SK-N-SH (cell line): ENCODE results near the gene DENND1A. TPM values are rescaled to one million over a fixed set of nuclear protein-coding genes. Genes with fewer than 3 reads are reported as not detected.

Source experiments
- CTCF ChIA-PET: fragments of 300-600, 350-600 bp; formaldehyde crosslinking; extraction: SDS; loops from one replicate; lab custom pipeline; 2021; lab: Yijun Ruan, JAX
- POLR2A ChIA-PET: fragments of 350-600 bp; sonication (Branson Sonifier 250); formaldehyde crosslinking; extraction: SDS; loops from one replicate; lab custom pipeline; 2020; ENCODE audit warnings: antibody characterized with exemption, inconsistent platforms; lab: Yijun Ruan, JAX
- DNase-seq: peaks from one replicate; pipeline ENCODE4 v3.0.0; 2012
- H2AFZ ChIP-seq: fragments of 200-600 bp; sonication (generic); 2 replicates; pipeline ENCODE4 v1.8.1; 2016; ENCODE audit warnings: antibody characterized with exemption, mild to moderate bottlenecking, low read depth
- H3F3A ChIP-seq: fragments of 200-600 bp; sonication (generic); replicated peaks from 2 replicates; pipeline ENCODE3; 2016; ENCODE audit warnings: antibody characterized with exemption, mild to moderate bottlenecking; ENCODE audit not compliant: insufficient read depth
- H3K27ac ChIP-seq, 2 experiments: fragments of 200-500 bp in 1 of 2; fragments of 200-600 bp in 1 of 2; sonication (Bioruptor generic) in 1 of 2; sonication (generic), shearing (Covaris generic) in 1 of 2; 2 replicates each; pipeline versions ENCODE4 v1.5.1 to v1.6.1; 2014 to 2016; ENCODE audit warnings: low read depth in 2 of 2, inconsistent platforms in 1 of 2, low read length in 1 of 2, mild to moderate bottlenecking in 1 of 2, mixed read lengths in 1 of 2
- H3K27me3 ChIP-seq: fragments of 200-600 bp; sonication (generic), shearing (Covaris generic); 2 replicates; pipeline ENCODE4 v1.6.1; 2016; ENCODE audit warnings: mixed run types; ENCODE audit not compliant: insufficient read depth
- H3K36me3 ChIP-seq, 2 experiments: fragments of 200-500 bp in 1 of 2; fragments of 200-600 bp in 1 of 2; sonication (Bioruptor generic) in 1 of 2; sonication (generic) in 1 of 2; replicated peaks in 1 of 2; 2 replicates each; pipeline versions ENCODE3 to v1.5.1; 2014 to 2016; ENCODE audit warnings: low read length in 1 of 2, mild to moderate bottlenecking in 1 of 2; ENCODE audit not compliant: insufficient read depth in 2 of 2, control insufficient read depth in 1 of 2
- H3K4me1 ChIP-seq, 2 experiments: fragments of 200-500 bp in 1 of 2; fragments of 200-600 bp in 1 of 2; sonication (Bioruptor generic) in 1 of 2; sonication (generic), shearing (Covaris generic) in 1 of 2; 2 replicates each; pipeline versions ENCODE4 v1.5.1 to v1.6.1; 2014 to 2016; ENCODE audit warnings: low read depth in 1 of 2, low read length in 1 of 2, mixed run types in 1 of 2; ENCODE audit not compliant: insufficient read depth in 2 of 2, control insufficient read depth in 1 of 2
- H3K4me2 ChIP-seq: fragments of 200-600 bp; sonication (generic), shearing (Covaris generic); 2 replicates; pipeline ENCODE4 v1.6.1; 2017; ENCODE audit warnings: mixed run types
- H3K4me3 ChIP-seq, 2 experiments: fragments of 200-500 bp in 1 of 2; fragments of 200-600 bp in 1 of 2; sonication (Bioruptor generic) in 1 of 2; sonication (generic), shearing (Covaris generic) in 1 of 2; 2 replicates each; pipeline versions ENCODE4 v1.5.1 to v1.8.1; 2014 to 2016; ENCODE audit warnings: low read depth in 2 of 2, inconsistent platforms in 1 of 2, low read length in 1 of 2, mild to moderate bottlenecking in 1 of 2, mixed read lengths in 1 of 2, moderate library complexity in 1 of 2
- H3K79me2 ChIP-seq: fragments of 200-600 bp; sonication (generic); 2 replicates; pipeline ENCODE4 v1.8.1; 2017; ENCODE audit warnings: mild to moderate bottlenecking; ENCODE audit not compliant: insufficient read depth
- H3K9ac ChIP-seq: fragments of 200-600 bp; sonication (generic); 2 replicates; pipeline ENCODE4 v1.6.1; 2017; ENCODE audit warnings: mixed run types
- H3K9me2 ChIP-seq: fragments of 200-600 bp; sonication (generic); 2 replicates; pipeline ENCODE4 v1.6.1; 2017; ENCODE audit warnings: mixed run types
- H3K9me3 ChIP-seq: fragments of 200-600 bp; sonication (generic); 2 replicates; pipeline ENCODE4 v1.6.1; 2017; ENCODE audit warnings: mixed run types, mild to moderate bottlenecking, moderate library complexity
- H4K20me1 ChIP-seq: fragments of 200-600 bp; sonication (generic); 2 replicates; pipeline ENCODE4 v1.6.1; 2017; ENCODE audit warnings: mild to moderate bottlenecking, mixed run types; ENCODE audit not compliant: insufficient read depth
- CHD2 ChIP-seq: fragments of 150-350 bp; IDR thresholded peaks from 2 replicates; pipeline ENCODE4 v1.6.1; 2018; ENCODE audit warnings: low read length; ENCODE audit not compliant: partially characterized antibody
- ELF1 ChIP-seq: IDR thresholded peaks from 2 replicates; pipeline ENCODE4 v1.4.0; 2012
- EP300 ChIP-seq, 2 experiments: IDR thresholded peaks; 2 replicates each; pipeline versions ENCODE4 v1.4.0 to v1.6.1; 2012; ENCODE audit warnings: borderline replicate concordance in 1 of 2, low read depth in 1 of 2, low read length in 1 of 2
- FOXM1 ChIP-seq: IDR thresholded peaks from 2 replicates; pipeline ENCODE4 v1.4.0; 2012; ENCODE audit warnings: low read depth, mild to moderate bottlenecking
- GATA2 ChIP-seq: sonication (generic); formaldehyde crosslinking; IDR thresholded peaks from 2 replicates; pipeline ENCODE4 v1.5.0; 2020; ENCODE audit warnings: mild to moderate bottlenecking, missing genetic modification reagents
- JUND ChIP-seq: IDR thresholded peaks from 2 replicates; pipeline ENCODE4 v1.4.0; 2012
- NFIC ChIP-seq: IDR thresholded peaks from 2 replicates; pipeline ENCODE4 v1.4.0; 2012; ENCODE audit warnings: borderline replicate concordance
- NRF1 ChIP-seq: IDR thresholded peaks from 2 replicates; pipeline ENCODE4 v1.6.1; 2012; ENCODE audit warnings: low read depth, mild to moderate bottlenecking, low read length
- RAD21 ChIP-seq: IDR thresholded peaks from 2 replicates; pipeline ENCODE4 v1.6.1; 2012; ENCODE audit warnings: mild to moderate bottlenecking, low read length
- RFX5 ChIP-seq: IDR thresholded peaks from 2 replicates; pipeline ENCODE4 v1.6.1; 2012; ENCODE audit warnings: mild to moderate bottlenecking, improper control_type of control experiment, low read length
- RXRA ChIP-seq: IDR thresholded peaks from 2 replicates; pipeline ENCODE4 v1.4.0; 2012; ENCODE audit warnings: low read depth, mild to moderate bottlenecking, borderline replicate concordance
- SIN3A ChIP-seq: IDR thresholded peaks from 2 replicates; pipeline ENCODE4 v1.6.1; 2012; ENCODE audit warnings: low read depth, mild to moderate bottlenecking, low read length, moderate library complexity, borderline replicate concordance
- SMC3 ChIP-seq: IDR thresholded peaks from 2 replicates; pipeline ENCODE4 v1.6.1; 2012; ENCODE audit warnings: low read depth, low read length, improper control_type of control experiment
- TCF12 ChIP-seq: IDR thresholded peaks from 2 replicates; pipeline ENCODE4 v1.4.0; 2012
- TEAD4 ChIP-seq: IDR thresholded peaks from 2 replicates; pipeline ENCODE4 v1.4.0; 2012; ENCODE audit warnings: mild to moderate bottlenecking, borderline replicate concordance; ENCODE audit not compliant: insufficient read depth
- YY1 ChIP-seq: IDR thresholded peaks from 2 replicates; pipeline ENCODE4 v1.4.0; 2012; ENCODE audit warnings: low read depth, mild to moderate bottlenecking
- WGBS: methylation state at CpG from one replicate; pipeline ENCODE4 v1.1.6; 2017; ENCODE audit warnings: low lambda C conversion rate; 5-methylcytosine and 5-hydroxymethylcytosine counted together
- polyA plus RNA-seq, 3 experiments: library from polyadenylated mRNA; depleted of rRNA; stranded (reverse); fragments of >200 nt; gene quantifications; 2 replicates each; pipeline ENCODE4 v1.2.3, GENCODE V29; 2012
- TF ChIP-seq, protein P1 (sequence below): fragments of 150-350 bp; IDR thresholded peaks from 2 replicates; pipeline ENCODE4 v1.6.1; 2017; ENCODE audit warnings: antibody characterized with exemption, low read length, low read depth, borderline replicate concordance
- TF ChIP-seq, protein P2 (sequence below): fragments of 200-600 bp; sonication (generic); IDR thresholded peaks from 2 replicates; pipeline ENCODE4 v1.6.1; 2017; ENCODE audit warnings: antibody characterized with exemption, mild to moderate bottlenecking, moderate library complexity
- TF ChIP-seq, protein P3 (sequence below): IDR thresholded peaks from 2 replicates; pipeline ENCODE4 v1.6.1; 2012; ENCODE audit warnings: mild to moderate bottlenecking, low read depth, low read length, moderate library complexity

DENND1A gene
- polyA plus RNA-seq, 1 of the 3 experiments (the other 2 are of a cell fraction) = 25.4 TPM

DNA sequence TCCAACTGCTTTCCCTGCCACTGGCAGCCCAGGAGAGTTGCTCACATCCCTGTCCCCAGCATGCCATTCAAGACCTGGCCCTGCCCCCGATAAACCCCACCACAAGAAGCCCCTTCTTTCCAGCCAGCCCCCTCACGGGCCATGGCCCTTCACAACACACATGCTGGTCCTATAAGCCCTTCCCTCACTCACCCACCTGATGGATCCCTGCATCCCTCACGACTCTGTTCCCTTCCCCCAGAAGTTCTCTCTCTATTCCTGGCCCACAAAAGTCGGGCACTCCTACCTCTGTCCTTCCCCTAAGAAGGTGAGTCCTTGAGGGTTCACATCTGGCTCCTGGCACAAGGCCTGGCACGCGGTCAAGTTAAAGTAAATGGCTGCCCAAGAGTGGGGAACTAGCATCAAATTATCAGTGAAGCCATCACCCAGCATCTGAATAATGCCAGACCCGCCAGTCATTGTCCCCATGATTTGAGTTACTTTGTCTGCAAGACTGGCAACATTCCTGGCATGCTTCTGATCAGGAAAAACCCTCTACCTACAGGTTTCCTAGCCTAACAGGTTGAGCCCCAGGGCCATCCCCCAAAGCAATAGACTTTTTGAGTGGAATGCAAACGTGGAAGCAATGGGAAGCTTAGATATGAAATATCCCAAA, 508.0 kb downstream of the DENND1A start:
- Histone ChIP-seq H3K4me2 (no peak overlapping the region), H3K4me1 (no peaks in the 10 kb centered on the region), H3K9me3 (no peaks in the 10 kb centered on the region), H3F3A (no peaks in the 10 kb centered on the region), H3K9me2 (no peaks in the 10 kb centered on the region), H3K27me3 (no peaks in the 10 kb centered on the region), H3K27ac (no peak overlapping the region), H3K9ac (no peak overlapping the region), H3K79me2 (no peaks in the 10 kb centered on the region), H4K20me1 (no peaks in the 10 kb centered on the region), H3K36me3 (peaks cover 0 to 12% of the 10 kb centered on the region in 2 experiments), H2AFZ (no peak overlapping the region), H3K4me3 (no peak overlapping the region)
- CTCF ChIA-PET = interaction anchor here (1.3 kb wide), 1 partner anchor 17 kb away, joined by 5 read pairs; no protein-coding TSS in a partner anchor
- POLR2A ChIA-PET = no interaction called here
- DNase-seq = no peak
- WGBS = 75% methylated on average over 8 of the region's 8 CpGs
- TF ChIP-seq NRF1 (no peak), TCF12 (no peak), RXRA (no peak), TEAD4 (no peak), SIN3A (no peak)
- TF ChIP-seq, protein P1, sequence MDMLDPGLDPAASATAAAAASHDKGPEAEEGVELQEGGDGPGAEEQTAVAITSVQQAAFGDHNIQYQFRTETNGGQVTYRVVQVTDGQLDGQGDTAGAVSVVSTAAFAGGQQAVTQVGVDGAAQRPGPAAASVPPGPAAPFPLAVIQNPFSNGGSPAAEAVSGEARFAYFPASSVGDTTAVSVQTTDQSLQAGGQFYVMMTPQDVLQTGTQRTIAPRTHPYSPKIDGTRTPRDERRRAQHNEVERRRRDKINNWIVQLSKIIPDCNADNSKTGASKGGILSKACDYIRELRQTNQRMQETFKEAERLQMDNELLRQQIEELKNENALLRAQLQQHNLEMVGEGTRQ = no peak

DNA sequence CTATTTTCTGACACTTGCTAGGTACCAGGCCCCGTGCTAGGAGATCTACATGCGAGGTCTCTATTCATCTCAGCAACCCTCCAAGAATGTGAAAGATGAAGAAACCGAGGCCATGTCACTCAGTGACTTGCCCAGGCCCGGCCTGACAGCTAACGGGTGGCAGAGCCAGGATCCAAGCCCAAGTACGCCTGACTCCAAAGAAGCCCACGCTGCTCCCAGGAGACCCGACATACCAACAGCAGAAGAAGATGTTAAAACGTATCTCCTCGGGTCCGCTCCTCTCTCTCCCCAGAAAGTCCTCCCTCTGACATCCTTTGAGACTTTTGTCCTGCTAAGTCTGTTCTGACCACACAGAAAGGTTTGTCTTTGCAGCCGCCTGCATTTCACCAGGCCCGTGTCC, 508.7 kb downstream of the DENND1A start:
- H3K27ac ChIP-seq = no peak overlapping the region
- no peak overlapping the region for H3K9ac ChIP-seq
- H3K4me2 ChIP-seq = no peak overlapping the region
- no peaks in the 10 kb centered on the region for H3K9me3 ChIP-seq
- no peaks in the 10 kb centered on the region for H3K4me1 ChIP-seq
- H3K27me3 ChIP-seq = no peaks in the 10 kb centered on the region
- H3K36me3 ChIP-seq = peaks cover 0 to 12% of the 10 kb centered on the region in 2 experiments
- no peak for TF ChIP-seq RFX5
- TF ChIP-seq JUND = no peak
- no peak for TF ChIP-seq CHD2
- no peak for TF ChIP-seq ELF1
- TF ChIP-seq, protein P1 = no peak
- TF ChIP-seq, protein P2, sequence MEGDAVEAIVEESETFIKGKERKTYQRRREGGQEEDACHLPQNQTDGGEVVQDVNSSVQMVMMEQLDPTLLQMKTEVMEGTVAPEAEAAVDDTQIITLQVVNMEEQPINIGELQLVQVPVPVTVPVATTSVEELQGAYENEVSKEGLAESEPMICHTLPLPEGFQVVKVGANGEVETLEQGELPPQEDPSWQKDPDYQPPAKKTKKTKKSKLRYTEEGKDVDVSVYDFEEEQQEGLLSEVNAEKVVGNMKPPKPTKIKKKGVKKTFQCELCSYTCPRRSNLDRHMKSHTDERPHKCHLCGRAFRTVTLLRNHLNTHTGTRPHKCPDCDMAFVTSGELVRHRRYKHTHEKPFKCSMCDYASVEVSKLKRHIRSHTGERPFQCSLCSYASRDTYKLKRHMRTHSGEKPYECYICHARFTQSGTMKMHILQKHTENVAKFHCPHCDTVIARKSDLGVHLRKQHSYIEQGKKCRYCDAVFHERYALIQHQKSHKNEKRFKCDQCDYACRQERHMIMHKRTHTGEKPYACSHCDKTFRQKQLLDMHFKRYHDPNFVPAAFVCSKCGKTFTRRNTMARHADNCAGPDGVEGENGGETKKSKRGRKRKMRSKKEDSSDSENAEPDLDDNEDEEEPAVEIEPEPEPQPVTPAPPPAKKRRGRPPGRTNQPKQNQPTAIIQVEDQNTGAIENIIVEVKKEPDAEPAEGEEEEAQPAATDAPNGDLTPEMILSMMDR = no peak
- no peak for TF ChIP-seq RAD21
- no peak for TF ChIP-seq NFIC
- no peak for TF ChIP-seq TEAD4
- no peak for TF ChIP-seq SMC3
- no peak for TF ChIP-seq YY1
- no peak for TF ChIP-seq FOXM1
- TF ChIP-seq GATA2 = no peak
- TF ChIP-seq EP300 (IDR thresholded peaks at IDR 0.05; ENCODE audit: borderline replicate concordance in 1 of 2, low read depth in 1 of 2, low read length in 1 of 2) = no peak
- TF ChIP-seq, protein P3, sequence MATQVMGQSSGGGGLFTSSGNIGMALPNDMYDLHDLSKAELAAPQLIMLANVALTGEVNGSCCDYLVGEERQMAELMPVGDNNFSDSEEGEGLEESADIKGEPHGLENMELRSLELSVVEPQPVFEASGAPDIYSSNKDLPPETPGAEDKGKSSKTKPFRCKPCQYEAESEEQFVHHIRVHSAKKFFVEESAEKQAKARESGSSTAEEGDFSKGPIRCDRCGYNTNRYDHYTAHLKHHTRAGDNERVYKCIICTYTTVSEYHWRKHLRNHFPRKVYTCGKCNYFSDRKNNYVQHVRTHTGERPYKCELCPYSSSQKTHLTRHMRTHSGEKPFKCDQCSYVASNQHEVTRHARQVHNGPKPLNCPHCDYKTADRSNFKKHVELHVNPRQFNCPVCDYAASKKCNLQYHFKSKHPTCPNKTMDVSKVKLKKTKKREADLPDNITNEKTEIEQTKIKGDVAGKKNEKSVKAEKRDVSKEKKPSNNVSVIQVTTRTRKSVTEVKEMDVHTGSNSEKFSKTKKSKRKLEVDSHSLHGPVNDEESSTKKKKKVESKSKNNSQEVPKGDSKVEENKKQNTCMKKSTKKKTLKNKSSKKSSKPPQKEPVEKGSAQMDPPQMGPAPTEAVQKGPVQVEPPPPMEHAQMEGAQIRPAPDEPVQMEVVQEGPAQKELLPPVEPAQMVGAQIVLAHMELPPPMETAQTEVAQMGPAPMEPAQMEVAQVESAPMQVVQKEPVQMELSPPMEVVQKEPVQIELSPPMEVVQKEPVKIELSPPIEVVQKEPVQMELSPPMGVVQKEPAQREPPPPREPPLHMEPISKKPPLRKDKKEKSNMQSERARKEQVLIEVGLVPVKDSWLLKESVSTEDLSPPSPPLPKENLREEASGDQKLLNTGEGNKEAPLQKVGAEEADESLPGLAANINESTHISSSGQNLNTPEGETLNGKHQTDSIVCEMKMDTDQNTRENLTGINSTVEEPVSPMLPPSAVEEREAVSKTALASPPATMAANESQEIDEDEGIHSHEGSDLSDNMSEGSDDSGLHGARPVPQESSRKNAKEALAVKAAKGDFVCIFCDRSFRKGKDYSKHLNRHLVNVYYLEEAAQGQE = no peak
- H3K9me2 ChIP-seq = no peaks in the 10 kb centered on the region
- no peak overlapping the region for H3K4me3 ChIP-seq
- ChIA-PET CTCF (no interaction called here), POLR2A (no interaction called here)
- 96% methylated on average over 10 of the region's 13 CpGs for WGBS
- no peak for DNase-seq
- H2AFZ ChIP-seq = no peak overlapping the region
- H3K79me2 ChIP-seq = no peaks in the 10 kb centered on the region
- no peaks in the 10 kb centered on the region for H3F3A ChIP-seq
- no peaks in the 10 kb centered on the region for H4K20me1 ChIP-seq
